Duodenal mucosa (tissue), 2 donors: ENCODE measurements around the gene CMIP.

Experiments used
- H3K27ac ChIP-seq: one replicate; pipeline ENCODE4 v1.7.0; 2013; ENCODE audit warnings: low read depth, low read length
- H3K27me3 ChIP-seq, 2 donors: one replicate each; pipeline ENCODE4 v1.7.0; 2013; ENCODE audit warnings: low read length in 2 of 2, control low read depth in 1 of 2; ENCODE audit not compliant: insufficient read depth in 2 of 2, control insufficient read depth in 1 of 2
- H3K36me3 ChIP-seq, 2 donors: one replicate each; pipeline ENCODE4 v1.7.0; 2013; ENCODE audit warnings: low read length in 2 of 2, control low read depth in 1 of 2; ENCODE audit not compliant: insufficient read depth in 2 of 2, control insufficient read depth in 1 of 2
- H3K4me1 ChIP-seq, 2 donors: one replicate each; pipeline ENCODE4 v1.7.0; 2013; ENCODE audit warnings: low read length in 2 of 2, control low read depth in 1 of 2; ENCODE audit not compliant: insufficient read depth in 2 of 2, control insufficient read depth in 1 of 2
- H3K4me3 ChIP-seq, 2 donors: one replicate each; pipeline ENCODE4 v1.7.0; 2013; ENCODE audit warnings: low read length in 2 of 2, low read depth in 1 of 2
- H3K9ac ChIP-seq, 2 donors: one replicate each; pipeline ENCODE4 v1.7.0; 2013; ENCODE audit warnings: low read length in 2 of 2, low read depth in 1 of 2
- H3K9me3 ChIP-seq, 2 donors: one replicate each; pipeline ENCODE4 v1.7.0; 2013; ENCODE audit warnings: low read length in 2 of 2, control low read depth in 1 of 2; ENCODE audit not compliant: control insufficient read depth in 1 of 2

The CMIP gene

DNA sequence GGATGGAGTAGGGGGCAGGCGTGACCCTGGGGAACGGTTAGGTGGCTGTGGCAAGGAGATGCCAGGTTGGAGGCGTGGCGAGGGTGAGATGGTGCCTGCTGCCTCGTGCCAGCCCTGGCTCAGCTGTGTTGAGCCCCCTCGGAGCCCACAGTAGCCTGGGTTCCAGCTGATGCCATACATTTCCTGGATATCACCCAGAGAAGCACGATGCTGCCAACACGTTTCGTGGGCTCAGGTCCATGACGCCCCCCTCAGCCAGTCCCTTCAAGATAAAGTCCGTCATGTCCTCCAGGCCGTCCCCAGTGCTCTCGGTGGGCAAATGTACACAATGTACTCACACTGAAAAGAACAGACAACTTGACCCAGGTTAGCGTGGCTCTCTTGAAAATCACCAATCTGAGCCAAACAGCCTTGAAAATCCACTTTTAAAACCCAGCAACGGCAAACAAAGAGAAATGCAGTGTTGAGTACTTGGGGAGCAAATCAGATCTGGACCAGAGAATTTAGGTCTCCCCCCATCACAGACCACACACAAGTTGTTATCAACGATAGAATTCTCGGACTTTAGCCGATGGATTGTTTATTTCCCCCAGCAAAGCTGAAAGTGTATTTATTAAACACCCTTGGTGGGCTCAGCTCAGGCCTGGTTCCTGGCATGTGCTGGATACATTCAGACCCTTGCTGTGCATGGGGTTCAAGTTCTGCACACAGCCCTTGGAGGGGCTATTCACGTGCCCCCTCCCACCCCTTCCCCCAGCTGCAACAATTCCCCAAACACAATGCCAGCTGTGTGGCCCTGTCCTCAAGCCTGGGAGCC is 231.7 kb downstream of the CMIP start:
- Histone ChIP-seq H3K27ac (peak overlapping the region; percentile 39), H3K4me3 (no peak overlapping the region), H3K4me1 (peaks cover 5 to 17% of the 10 kb centered on the region in 2 donors), H3K27me3 (no peaks in the 10 kb centered on the region), H3K36me3 (peaks cover 48 to 87% of the 10 kb centered on the region in 2 donors), H3K9me3 (no peaks in the 10 kb centered on the region), H3K9ac (no peak overlapping the region)

DNA sequence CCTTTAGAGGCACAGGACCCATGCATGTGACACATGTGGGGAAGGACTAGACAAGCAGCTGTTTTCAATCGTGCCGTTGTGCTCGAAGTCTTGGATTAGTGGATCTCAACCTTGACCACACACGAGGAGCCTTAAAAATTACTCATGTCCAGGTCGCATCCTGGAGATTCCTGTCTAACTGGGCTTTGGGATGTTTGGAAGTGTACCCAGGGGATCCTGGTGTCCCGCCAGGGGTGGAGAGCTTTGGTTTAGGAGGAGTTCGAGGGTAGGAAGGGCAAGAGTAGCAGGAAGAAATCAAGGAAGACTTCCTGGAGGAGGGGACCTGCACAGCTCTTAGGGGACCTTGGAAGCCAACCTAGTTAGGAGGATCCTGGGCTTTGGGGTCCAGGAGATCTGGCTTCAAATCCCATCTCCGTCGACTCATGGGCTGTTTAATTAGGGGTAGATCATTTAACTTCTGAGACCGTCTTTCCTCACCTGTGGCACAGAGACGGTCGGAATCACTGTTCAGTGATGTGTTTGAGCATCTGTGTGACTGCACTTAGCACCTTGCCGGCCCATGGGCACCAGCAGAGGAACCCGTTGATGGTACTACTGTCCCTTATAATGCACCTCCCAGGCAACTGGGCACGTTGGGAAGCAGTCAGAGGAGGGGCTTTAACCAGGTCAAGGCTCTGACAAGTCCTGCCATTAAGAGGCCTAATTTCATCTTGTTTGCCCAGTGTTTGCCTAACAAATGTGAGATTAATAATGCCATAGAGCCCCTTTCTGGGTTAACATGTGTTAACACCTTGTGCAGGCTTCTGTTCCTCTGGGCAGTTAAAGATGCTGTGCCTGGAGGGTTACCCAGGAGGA is 232.5 kb downstream of the CMIP start:
- Histone ChIP-seq H3K4me3 (no peak overlapping the region), H3K36me3 (peaks cover 44 to 86% of the 10 kb centered on the region in 2 donors), H3K4me1 (peaks cover 5 to 17% of the 10 kb centered on the region in 2 donors), H3K27me3 (no peaks in the 10 kb centered on the region), H3K9me3 (no peaks in the 10 kb centered on the region), H3K9ac (no peak overlapping the region), H3K27ac (no peak overlapping the region)

DNA sequence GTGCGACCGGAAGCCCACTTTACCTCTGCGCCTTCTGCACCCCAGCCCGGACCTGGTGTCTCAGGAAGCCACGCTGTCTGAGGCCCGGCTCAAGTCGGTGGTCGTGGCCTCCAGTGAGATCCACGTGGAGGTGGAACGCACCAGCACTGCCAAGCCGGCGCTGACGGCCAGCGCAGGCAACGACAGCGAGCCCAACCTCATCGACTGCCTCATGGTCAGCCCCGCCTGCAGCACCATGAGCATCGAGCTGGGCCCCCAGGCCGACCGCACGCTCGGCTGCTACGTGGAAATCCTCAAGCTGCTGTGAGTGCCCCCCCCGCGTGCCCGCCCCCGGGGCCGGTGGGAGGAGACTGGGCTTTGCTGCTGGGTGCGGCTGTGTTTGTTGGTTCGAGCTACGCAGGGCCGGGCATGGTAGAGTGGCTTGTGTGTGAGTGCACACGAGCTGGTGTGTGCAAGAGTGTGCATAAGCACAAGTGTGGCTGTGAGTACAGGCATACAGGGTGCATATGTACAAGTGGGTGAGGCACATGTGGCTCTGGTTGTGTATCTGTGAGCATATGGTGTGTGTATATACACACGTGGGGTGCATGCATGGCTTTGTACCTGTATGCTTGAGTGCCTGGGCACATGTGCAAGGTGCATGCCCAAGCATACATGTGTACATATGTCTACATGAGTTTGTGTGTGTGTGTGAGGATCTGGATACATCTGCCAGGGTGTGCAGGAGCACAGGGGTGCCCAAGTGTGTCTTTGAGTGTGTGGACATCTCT is 233.9 kb downstream of the CMIP start:
- no peak overlapping the region for H3K27ac ChIP-seq
- no peak overlapping the region for H3K4me3 ChIP-seq
- H3K9me3 ChIP-seq = no peaks in the 10 kb centered on the region
- H3K9ac ChIP-seq = no peak overlapping the region
- H3K36me3 ChIP-seq = peaks cover 43 to 78% of the 10 kb centered on the region in 2 donors
- H3K27me3 ChIP-seq = no peaks in the 10 kb centered on the region
- H3K4me1 ChIP-seq = peaks cover 5 to 17% of the 10 kb centered on the region in 2 donors

DNA sequence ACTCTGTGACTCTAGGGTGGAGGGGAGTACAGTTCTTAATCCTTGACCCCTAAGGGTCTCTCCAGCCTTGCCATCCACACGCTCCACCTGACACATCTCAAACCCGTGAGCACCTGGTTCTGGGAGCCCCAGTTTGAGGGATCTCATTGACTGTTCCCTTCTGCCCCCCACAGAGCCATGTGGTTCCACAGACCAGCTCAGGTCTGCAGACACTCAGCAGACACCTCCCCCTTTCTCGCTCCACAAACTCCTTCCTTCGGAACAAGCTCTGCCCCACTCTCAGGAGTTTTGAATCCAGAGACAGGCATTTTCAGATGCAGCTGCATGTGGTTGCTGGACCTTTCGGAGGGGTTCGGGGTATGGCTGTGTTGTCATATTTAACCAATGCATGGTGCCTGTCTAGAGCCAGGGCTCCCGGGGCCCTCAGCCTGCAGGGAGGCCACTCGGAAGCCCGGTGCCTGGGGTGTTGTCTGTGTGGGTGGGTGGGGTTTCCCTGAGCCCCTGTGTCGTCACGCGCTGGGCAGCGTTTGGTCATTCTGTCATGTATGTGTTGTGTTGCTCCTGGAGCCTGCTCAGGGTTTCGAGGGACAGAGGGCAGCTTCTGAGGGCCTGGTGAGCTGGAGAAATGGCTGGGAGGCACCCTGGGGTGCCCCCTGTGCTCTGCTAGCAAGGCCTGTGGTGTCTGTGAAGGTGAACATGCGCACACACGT is 235.3 kb downstream of the CMIP start:
- peaks cover 5 to 17% of the 10 kb centered on the region in 2 donors for H3K4me1 ChIP-seq
- H3K9ac ChIP-seq = no peak overlapping the region
- no peak overlapping the region for H3K4me3 ChIP-seq
- H3K27ac ChIP-seq = no peak overlapping the region
- no peaks in the 10 kb centered on the region for H3K27me3 ChIP-seq
- H3K9me3 ChIP-seq = no peaks in the 10 kb centered on the region
- H3K36me3 ChIP-seq = peaks cover 46 to 76% of the 10 kb centered on the region in 2 donors

DNA sequence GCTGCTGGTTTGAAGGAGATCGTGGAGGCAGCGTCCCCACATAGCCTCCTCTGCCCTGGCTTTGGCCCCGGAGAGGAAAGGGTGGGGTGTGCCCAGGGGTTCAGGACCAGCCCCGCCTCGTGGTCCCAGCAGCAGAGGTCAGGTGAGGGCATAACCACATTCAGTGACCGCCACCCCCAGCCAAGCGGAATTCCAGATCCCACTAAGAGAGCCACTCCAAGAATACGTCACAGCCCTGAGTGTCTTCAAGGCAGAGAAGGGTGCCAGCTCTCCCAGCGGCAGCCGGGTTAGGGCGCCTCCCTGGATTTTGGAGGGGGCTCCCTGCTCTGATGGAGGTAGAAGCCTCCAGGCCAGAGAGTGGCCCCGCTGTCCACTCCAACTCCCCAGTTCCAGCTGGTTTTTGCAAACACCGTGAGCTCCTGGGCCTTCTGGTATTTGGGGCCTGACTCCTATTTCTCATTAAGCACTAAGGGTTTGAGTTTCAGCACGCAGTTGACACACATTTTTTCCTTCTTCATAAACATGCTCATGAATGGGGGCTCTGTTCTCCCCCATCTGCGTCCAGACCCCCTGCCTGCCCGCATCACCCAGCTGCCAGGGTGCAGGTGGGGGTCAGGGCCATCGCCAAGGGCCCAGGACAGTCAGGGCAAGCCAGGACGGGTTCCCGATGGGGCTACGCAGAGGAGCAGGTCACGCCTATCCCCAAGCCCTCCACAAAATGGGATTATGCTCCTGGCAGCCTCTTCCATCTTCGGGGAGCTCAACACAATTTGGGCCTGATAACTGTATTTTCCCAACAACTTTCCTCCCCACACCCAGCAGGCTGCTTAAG is 236.1 kb downstream of the CMIP start:
- Histone ChIP-seq H3K4me3 (no peak overlapping the region), H3K36me3 (peaks cover 46 to 76% of the 10 kb centered on the region in 2 donors), H3K9ac (no peak overlapping the region), H3K27me3 (no peaks in the 10 kb centered on the region), H3K4me1 (peaks cover 5 to 17% of the 10 kb centered on the region in 2 donors), H3K27ac (no peak overlapping the region), H3K9me3 (no peaks in the 10 kb centered on the region)

DNA sequence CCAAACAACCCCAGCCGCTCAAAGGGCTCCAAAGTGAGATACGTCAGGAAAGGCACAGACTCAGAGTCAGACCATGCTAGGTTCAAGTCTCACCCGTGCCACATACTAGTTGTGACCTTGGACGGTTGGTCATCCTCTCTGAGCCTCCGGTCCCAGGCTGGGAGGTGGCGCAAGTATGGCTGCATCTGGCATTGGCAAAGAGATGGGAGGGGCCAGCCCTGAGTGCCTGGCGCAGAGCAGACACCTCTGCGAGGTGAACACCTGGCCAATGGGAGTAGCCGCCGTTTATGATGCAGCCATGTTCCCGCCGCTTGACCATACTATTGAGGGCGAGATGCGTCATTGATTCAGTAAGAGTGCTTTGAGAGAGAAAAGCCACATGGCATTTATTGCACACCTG is 236.7 kb downstream of the CMIP start:
- H3K4me3 ChIP-seq = no peak overlapping the region
- peaks cover 46 to 75% of the 10 kb centered on the region in 2 donors for H3K36me3 ChIP-seq
- H3K9ac ChIP-seq = no peak overlapping the region
- H3K27me3 ChIP-seq = no peaks in the 10 kb centered on the region
- no peak overlapping the region for H3K27ac ChIP-seq
- no peaks in the 10 kb centered on the region for H3K9me3 ChIP-seq
- peaks cover 5 to 17% of the 10 kb centered on the region in 2 donors for H3K4me1 ChIP-seq

DNA sequence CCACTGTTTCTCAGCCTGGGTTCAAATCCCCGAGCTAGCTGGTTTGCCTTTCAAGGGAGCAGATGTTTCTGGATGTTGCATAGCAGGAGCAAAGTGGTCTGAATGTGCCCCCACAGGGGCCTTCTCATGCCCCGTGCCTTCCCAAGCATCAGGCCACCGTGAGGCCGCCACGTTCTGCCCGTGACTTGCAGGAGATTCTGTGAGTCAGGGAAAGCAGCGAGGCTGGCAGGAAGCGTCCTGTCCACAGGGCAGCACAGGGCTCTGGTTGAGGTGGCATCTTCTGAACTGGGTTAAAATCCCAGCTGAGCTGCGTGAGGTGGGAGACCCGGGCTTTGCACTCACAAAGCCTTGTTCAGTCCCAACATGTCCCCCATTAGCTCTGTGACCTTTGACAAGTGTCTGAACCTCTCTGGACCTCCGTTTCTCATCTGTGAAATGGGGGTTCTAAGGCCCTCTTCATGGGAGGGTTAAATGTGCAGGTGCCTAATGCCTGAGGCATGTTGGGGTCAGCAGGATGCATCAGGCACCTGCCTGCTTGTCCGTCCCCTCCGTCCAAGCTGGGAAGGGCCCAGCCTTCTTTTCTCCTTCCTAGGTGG is 239.7 kb downstream of the CMIP start:
- no peak overlapping the region for H3K27ac ChIP-seq
- peaks cover 32 to 64% of the 10 kb centered on the region in 2 donors for H3K36me3 ChIP-seq
- H3K27me3 ChIP-seq = no peaks in the 10 kb centered on the region
- no peak overlapping the region for H3K4me3 ChIP-seq
- H3K9me3 ChIP-seq = no peaks in the 10 kb centered on the region
- peaks cover 5 to 8% of the 10 kb centered on the region in 2 donors for H3K4me1 ChIP-seq
- H3K9ac ChIP-seq = no peak overlapping the region

DNA sequence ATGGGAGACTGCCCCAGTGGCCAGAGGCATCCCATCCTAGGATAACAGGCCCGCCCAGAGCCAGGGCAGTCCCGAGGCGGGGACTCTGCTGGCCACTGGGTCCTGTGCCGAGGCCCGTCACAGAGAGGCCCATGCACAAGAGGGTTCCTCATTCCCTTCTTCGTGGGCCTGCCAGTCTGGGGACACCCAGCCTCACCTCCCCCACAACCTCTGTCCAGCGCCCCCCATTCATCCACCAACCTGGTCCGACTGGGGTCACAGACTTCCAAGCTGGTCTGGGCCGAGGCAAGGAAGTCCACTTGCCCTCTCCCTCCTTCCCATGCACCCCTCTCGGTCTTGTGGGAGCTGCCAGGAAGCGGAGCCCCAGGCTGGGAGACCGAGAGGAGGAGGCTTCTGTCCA is 240.3 kb downstream of the CMIP start:
- Histone ChIP-seq H3K27me3 (no peaks in the 10 kb centered on the region), H3K9me3 (no peaks in the 10 kb centered on the region), H3K36me3 (peaks cover 27 to 58% of the 10 kb centered on the region in 2 donors), H3K27ac (no peak overlapping the region), H3K4me3 (no peak overlapping the region), H3K9ac (no peak overlapping the region), H3K4me1 (peaks cover 5 to 7% of the 10 kb centered on the region in 2 donors)
